ENCODE data around the gene CNNM2.

GRCh38 chr10:103025696-103026095 is 107.6 kb downstream of the CNNM2 start:
- TF ChIP-seq, protein P1, sequence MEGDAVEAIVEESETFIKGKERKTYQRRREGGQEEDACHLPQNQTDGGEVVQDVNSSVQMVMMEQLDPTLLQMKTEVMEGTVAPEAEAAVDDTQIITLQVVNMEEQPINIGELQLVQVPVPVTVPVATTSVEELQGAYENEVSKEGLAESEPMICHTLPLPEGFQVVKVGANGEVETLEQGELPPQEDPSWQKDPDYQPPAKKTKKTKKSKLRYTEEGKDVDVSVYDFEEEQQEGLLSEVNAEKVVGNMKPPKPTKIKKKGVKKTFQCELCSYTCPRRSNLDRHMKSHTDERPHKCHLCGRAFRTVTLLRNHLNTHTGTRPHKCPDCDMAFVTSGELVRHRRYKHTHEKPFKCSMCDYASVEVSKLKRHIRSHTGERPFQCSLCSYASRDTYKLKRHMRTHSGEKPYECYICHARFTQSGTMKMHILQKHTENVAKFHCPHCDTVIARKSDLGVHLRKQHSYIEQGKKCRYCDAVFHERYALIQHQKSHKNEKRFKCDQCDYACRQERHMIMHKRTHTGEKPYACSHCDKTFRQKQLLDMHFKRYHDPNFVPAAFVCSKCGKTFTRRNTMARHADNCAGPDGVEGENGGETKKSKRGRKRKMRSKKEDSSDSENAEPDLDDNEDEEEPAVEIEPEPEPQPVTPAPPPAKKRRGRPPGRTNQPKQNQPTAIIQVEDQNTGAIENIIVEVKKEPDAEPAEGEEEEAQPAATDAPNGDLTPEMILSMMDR (IDR thresholded peaks at IDR 0.05): no peak
- TF ChIP-seq POLR2A (IDR thresholded peaks at IDR 0.05): no peak
